Kidney glomerular epithelial cell (primary cell): ENCODE data around the gene SNX27.
"Not testable (repeated sequence)": the region's sequence is repeated elsewhere in the genome, so short reads cannot be mapped to it uniquely, and the experiment has no call there.

Source experiments
- DNase-seq: peaks from one replicate; lab custom pipeline; 2025; lab: John Stamatoyannopoulos, UW

The SNX27 gene

DNA sequence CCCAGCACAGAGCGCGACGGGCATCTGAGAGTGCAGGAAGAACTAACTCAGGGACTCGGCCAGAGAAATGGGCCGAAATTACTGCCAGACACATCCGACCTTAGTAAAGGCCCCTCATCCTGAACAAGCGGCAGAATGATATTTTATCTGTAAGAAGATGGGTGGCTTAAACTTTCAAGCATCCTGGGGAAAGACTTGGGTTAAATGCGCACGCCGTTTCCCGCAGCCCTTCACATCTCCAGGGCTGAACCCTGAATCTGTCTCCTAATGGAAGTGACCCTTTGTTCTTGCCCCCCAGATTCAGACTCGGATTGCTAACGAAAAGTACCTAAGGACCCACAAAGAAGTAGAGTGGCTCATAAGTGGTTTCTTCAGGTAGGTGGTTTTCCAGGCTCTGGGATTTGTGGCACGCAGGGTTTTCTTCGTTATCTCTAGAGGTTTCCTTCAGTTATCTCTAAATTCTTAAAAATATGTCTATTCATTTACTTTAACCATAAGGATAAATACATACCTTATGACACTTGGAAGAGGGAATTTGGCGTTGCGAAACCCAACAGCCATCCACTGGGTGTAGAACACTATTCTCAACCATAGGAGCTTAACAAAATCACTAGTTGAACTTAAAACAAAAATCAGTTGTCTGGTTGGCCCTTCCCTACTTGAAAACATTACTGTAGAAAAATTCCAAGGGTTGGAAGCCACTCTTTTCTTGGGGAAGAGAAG, 110.1 kb downstream of the SNX27 start:
- no peak for DNase-seq

DNA sequence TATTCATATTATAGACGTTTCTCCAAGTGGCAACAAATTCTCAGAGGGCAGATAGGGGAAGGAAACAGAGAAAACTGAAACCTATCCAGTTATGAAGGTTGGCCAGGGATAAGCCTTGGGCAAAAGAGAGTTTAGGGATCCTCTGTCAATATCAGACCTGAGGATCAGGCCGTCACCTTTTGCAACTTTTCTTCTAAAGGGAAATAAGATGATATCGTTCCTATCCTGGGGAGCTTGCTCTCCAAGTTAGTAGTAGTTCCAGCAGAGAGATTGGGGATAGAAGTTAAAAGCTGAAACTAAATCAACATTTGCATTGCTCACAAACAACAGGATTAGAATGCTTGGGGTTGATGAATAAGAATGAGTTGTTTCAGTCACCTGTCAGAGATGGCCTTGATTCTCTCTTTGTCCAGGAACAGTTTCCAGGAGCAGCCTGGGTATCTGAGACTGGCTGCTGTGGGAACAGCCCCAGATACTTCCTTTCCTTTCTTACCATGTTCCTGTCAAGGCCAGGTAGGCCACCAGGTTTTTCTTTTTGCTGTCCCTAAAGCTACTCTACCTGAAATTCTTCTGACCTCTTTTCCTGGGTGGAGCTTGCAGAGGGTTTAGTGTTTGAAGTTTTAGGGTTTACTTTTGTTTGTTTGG, 112.0 kb downstream of the SNX27 start:
- DNase-seq = no peak

DNA sequence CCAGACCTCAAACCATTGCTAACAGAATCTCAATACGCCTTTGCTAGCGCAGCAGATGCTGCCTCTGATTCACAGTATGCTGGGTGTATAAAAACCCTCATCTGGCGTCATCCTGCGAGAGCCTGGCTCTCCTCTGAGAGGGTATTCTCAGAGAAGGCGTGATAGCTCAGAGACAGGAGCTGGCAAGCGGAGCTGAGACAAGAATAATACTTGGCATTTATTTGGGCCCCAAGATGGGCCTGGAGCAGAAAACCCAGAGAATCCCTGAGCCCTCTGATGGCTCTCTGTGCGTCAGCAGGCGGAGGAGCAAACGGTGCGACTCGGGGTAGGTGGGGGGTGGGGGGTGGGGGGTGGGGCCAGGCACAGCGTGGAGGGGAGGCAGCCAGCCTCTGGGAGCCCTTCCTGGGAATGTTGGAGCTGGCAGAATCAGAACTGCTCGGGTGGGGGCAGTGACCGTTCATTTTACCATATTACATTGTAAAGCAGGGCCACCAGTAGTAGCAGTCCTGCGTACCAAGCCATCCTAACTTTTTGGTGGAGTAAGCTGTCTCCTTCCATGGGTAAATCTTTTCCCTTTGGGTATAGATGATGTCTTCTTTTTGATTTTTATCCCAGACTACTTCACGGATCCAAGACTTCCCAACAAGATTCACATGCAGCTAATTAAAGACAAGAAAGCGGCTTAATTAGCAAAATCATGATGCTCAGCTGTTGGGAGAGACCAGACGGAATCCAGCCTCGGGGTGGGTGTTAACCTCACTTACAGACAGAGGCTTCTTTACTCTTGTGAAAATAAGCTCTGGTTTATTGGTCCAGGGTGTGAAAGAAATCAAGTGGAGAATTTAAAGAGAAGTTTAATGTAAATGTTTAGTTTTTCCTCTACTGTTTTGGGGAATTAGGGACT, 116.6 kb downstream of the SNX27 start:
- no peak for DNase-seq

DNA sequence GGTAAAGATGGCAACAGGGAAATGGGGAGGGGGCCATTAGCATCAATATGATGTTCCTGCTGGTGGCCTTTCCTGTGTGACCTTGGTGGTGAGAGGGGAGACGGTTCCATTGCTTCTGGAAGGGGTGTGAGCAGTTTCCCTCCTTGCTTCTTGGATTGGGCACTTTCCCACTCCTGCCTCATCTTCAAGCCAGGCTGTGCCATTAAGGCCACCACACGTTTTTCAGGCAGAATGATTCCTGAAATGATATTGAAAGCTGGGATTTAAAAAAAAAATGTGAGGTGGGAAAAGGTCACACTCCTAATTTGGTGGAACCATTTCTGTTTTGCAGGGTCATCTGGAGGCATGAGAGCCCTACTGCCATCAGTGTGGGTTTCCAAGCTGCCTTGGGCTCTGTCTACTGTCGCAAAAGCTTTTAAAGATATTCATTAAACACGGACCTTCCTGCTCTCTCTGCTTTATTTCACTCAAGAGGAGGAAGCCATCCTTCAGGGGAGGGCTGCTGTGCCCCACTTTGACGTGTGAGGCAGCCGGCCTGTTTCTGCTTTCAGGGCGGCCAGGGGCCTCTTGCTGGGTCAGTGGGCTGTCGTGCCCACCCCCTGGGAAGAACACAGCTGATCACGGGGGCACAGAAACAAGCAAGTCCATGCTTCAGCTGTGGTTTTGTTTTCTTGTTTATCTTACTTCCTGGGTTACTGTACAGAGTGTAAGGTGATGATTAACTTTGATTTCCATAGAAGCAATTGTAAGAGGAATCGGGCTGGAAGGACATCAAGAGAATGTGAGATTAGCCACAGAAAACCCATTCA, 117.5 kb downstream of the SNX27 start:
- no peak for DNase-seq

DNA sequence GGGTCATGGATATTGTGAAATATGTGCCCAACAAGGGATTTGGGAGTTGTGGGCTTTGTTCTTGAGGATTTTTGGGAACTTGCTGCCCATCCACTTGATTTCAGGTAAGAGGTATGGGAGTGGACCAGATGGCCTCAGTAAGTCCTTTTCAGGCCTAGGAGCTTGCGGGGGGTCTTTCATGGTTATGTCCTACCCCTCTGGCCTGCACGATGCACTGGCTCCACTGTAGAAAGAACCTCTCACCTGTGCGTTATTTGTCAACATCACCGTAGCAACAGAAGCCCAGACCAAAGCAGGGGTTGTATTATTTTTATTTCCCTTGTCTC, 118.1 kb downstream of the SNX27 start:
- DNase-seq = no peak

DNA sequence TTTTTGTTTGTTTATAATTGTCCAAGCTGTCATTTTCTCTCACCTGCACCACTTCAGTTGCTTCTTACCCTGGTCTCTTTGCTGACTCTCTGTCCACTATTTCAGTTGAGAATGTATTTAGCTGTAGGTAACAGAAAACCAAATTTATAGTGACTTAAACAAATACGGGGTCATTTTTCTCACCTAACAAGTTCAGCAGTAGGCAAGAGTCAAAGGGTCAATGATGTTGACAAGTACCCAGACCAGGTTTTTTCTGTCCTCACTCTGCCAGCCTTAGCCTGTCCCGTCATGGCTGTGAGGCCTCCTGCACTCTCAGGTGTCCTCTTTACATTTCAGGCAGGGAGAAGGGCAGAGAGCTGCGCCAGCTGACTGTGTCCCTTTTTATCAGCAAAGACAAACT, 121.3 kb downstream of the SNX27 start:
- no peak for DNase-seq

DNA sequence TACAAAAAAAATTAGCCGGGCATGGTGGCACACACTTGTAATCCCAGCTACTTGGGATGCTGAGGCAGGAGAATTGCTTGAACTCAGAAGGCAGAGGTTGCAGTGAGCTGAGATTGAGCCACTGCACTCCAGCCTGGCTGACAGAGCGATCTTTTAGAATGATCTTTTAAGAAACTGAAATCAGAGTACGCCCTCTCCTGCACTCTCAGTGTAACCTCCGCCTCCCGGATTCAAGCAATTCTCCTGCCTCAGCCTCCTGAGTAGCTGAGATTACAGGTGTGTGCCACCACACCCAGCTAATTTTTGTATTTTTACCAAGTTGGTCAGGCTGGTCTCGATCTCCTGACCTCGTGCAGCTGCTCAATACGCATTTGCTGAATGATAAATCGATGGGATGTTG, 122.1 kb downstream of the SNX27 start:
- not testable (repeated sequence) for DNase-seq

DNA sequence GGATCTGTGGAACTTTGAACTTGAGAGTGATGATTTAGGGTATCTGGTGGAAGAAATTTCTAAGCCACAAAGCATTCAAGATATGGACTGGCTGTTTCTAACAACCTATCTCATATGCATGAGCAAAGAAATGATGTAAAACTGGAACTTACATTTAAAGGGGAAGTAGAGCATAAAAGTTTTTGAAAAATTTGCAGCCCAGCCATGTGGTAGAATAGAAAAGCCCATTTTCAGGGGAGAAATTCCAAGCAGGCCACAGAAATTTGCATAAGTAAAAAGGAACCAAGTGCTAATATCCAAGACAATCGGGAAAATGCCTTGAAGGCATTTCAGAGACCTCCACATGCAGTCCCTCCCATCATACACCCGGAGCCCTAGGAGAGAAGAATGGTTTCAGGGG, 125.2 kb downstream of the SNX27 start:
- no peak for DNase-seq

DNA sequence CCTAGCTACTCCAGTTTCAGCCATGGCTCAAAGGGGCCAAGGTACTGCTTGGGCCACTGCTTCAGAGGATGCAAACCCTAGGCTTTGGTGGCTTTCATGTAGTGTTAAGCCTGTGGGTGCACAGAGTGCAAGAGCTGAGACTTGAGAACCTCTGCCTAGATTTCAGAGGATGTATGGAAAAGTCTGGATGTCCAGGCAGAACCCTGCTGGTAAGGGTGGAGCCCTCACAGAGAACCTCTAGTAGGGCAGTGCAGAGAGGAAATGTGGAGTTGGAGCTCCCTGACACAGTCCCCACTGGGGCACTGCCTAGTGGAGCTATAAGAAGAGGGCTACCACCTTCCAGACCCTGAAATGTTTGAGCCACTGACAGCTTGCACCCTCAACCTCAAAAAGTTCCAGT, 125.6 kb downstream of the SNX27 start:
- no peak for DNase-seq

DNA sequence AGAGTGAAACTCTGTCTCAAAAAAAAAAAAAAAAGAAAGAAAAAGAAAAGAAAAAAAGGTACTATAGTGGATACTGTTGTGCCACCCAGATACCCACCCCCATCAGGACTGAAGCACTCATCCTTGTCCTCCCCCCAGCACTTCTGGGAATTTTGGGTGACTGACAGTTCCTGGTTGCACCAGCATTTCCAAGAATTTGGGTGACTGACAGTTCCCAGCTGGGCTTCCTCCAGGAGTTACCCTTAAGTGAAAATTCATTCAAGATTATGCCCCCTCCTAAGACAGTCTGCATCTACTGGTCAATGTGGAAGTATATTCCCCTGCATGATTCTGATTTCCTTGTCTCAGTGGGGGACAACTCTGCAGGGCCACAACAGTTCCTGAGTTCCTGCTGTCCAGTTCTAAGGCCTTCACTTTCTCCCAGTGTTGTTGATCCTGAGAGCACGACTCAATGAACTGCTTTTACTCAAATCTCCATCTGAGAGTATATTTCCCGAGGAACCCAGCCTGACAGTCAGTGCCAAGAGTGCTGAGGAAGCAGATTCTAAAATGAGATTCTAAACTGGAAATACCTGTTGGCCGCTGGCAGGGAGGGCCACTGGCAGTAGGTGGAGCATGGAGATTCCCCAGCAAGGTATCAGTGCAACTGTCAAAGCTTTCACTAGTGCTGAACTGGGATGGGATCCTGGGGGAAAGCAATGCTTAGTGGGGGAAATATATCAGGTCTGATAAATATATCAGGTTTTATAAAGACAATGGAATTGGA, 127.9 kb downstream of the SNX27 start:
- DNase-seq = no peak

DNA sequence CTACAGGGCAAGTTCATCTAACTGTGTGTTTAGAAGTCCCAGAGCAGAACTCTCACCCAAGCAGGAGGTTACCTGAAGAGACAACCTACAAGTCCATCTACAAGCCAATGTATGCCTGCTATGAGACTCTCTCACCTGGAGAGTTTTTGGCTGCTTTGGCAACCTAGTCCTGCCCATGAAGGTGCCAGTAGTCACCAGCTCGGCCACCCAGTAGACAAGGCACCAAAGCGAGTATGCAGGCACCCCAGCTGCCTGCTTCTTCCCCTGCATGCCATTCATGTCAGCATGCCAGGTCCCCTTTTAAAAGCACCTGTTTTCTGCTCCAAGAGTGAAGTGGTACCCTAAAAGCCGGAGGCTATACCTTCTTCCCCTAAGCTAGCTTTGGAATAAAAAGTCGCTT, 129.7 kb downstream of the SNX27 start:
- no peak for DNase-seq
